GM21786 (cell line): Measurements from ENCODE around the gene HENMT1.

Experiments used
- ATAC-seq: cut with Tn5 transposase; IDR thresholded peaks from one replicate; pipeline ENCODE4 v1.9.1; 2021; ENCODE audit not compliant: unreplicated experiment

Gene HENMT1

DNA sequence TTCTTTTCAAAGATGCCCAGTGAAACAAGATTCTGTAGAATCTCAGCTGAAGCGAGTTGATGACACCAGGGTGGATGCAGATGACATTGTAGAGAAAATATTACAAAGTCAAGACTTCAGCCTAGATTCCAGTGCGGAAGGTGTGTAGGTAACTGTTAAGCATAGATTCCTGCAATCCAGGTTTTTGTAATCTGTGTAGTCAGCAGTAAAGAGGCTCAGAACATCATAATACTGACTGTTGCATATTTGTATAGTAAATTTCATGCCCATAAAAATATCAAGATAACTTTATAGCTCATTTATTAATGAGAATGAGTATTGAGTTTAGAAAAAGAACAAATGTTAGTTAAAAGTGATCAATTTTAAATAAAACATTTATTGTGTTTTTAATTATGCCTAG, 32.2 kb downstream of the HENMT1 start:
- no peak for ATAC-seq

DNA sequence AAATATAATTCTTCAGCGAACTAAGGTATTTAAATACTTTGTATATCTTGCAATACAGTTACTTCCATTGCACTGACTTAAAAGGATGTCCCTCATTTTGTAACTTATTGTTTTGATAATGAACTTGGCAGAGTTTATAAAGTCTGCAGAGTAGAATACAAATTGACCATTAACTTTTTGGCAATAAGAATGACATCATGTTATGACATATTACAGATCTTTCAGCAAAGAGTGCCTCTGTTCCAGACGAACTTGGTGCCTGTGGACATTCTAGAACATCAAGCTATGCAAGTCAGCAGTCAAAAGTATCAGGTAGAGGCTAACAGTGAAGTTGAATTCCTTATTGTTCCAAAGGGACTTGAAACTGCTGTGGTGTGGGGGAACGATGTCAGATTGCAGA, 32.9 kb downstream of the HENMT1 start:
- no peak for ATAC-seq

DNA sequence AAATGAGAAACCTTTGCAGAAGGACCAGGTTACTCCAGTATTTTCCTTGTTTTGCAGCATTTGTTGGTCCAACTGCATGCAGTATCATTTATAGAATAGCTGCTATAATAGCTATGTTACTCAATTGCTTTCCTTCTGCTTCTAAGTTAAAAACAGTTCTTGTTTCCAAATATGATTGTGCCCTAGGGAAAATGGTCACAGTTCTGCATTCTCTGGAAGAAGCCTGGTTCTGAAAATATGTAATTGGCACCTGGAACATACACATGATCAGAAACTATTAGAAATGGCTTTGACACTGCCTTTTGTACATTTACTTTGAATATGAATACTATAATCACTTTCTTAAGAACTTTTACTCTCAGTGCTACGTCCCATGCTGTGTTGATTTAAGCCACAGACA, 33.6 kb downstream of the HENMT1 start:
- ATAC-seq = no peak

DNA sequence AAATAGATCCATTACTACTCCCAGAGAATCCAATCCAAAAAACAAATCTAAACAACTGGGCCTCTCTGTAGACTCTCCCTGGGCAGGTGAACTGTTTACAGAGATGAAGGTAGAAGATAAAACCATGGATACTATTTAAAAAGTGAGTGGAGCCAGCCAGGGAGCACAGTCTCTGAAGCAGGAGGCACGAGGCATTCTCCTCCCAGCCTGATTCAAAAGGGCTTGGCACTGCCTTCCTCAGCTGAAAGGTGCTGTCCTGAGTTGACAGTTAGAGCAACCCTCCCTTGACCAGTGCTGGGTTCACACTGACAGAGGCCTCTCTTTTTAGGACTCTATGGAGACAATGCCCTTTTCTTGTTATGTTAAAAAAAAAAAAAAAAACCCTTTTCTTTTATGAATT, 36.8 kb downstream of the HENMT1 start:
- ATAC-seq = no peak

DNA sequence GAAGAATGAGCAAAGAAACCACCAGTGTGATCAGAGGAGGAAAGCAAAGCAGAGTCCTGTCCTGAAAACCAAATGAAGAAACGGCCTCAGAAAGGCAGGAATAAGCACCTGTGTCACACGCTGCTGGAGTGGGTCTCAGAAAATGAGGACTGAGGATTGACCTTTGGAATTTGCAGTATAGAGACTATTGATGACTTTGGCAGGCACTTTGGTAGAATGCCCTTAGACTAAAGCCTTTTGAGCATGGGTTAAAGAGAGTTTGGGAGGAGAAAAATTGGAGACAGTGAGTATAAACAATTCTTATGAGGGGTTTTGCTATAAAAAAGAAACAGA, 43.2 kb downstream of the HENMT1 start:
- no peak for ATAC-seq

DNA sequence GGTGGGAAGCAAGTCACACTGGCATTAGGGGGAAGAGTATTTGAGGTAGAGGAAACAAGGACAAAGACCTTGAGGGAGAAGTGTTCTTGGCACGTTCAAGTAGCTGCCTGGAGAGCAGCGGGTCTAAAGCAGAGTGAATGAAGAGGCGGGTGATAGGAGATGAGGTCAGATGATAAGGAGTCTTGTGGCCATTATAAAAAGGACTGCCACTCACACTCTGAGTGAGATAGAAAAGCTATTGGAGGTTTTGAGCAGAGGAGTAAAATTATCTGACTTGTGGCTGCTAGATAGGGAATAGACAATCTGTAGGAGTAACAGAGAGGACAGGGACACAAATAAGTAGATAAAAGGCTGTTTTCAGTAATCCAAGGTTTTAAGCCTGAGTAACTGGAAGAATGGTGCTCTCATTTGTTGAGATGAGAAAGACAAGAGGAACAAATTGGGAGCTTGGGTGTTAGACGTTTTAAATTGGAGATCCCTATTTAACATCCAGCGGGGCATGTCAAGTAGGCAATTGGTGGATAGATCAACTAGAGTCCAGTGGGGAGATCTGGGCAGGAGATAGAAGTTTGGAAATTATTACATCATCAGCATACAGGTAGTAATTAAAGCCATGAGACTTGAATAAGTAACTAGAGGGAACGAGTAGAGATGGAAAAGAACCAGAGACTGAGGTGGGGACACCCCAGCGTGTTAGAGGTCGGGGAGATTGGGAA, 43.7 kb downstream of the HENMT1 start:
- ATAC-seq = no peak

DNA sequence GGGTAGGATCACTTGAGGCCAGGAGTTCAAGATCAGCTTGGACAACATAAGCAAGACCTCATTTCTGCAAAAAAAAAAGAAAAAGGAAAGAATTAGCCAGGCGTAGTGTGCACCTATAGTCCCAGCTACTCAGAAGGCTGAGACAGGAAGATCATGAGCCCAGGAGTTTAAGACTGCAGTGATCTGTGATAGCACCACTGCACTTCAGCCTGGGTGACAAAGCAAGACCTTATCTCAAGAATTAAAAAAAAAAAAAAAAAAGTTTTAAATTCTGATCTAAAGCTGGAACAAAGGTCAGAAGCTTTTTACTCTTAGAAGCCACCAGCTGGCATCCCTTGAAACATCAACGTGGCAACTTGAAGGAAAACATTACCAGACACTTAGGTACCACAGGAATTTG, 45.3 kb downstream of the HENMT1 start:
- no peak for ATAC-seq

DNA sequence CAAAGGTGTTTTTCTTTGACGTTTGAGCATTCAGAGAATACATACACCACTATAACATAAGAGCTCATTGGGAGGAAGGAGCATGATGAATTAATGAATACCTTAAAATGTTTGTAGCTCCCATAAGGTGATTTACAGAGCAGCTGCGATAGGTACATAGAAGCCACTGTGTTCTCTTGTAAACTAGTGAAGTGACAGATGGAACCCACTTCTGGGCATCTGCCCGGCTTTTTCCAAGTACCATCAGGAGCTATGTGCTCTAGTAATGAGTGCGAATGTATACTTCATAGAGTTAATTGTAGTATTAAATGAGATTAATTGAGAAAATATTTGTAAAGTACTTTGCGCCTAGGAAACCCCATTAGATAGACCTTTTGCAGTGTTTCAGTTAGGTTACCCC, 48.4 kb downstream of the HENMT1 start:
- no peak for ATAC-seq

DNA sequence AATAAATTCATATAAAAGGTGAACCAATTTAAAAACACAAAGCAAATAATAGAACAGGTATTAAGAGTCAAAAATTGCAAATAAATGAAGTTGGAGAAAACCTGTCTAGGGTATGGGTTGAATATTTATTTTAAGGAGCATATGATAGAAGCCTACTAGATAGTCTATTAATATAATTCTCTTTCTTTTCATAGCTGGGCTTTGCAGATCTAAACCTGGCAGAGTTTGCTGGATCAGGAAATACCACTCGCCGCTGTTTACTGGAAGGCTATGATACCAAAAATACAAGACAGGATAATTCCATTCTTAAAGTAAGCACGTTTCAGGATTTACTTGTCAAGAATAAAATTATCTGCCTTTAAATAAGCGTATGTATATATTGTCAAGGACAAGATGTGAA, 48.9 kb downstream of the HENMT1 start:
- no peak for ATAC-seq

DNA sequence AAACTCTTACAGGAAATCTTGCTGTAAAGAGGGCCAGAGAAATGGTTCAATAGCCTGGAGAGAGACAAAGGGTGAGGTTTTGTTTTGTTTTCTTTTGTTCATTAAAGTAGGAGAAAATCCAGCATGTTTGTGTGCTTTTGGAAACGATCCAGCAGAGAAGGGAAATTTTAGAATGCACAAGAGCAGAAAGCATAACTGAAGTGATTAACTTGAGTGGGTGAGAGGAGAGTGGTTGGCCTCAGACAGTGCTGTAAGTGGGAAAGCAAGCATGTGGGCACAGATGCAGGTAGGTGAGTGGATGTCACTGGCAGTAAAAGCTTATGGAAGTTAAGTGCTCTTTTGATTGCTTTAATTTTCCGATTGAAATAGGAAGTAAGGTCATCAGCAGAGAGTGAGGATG, 50.8 kb downstream of the HENMT1 start:
- no peak for ATAC-seq

DNA sequence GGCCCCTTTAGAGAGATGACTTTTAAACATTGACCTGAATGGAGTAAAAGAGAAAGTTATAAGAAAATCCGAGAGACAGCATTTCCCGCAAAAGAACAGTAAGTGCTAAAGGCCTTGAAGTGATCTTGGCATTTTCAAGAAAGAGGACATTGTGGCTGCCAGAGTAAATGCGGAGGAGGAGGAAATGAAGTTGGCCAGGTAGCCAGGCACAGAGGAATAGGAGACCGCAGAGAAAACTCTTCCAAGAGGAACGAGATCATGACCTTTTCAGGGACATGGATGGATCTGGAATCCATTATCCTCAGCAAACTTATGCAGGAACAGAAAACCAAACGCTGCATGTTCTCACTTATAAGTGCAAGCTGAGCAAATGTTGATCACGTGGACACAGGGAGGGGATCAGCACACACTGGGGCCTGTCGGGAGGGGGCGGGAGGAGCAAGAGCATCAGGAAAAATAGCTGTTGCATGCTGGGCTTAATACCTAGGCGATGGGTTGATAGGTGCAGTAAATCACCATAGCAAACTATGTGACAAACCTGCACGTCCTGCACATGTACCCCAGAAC, 51.3 kb downstream of the HENMT1 start:
- no peak for ATAC-seq

DNA sequence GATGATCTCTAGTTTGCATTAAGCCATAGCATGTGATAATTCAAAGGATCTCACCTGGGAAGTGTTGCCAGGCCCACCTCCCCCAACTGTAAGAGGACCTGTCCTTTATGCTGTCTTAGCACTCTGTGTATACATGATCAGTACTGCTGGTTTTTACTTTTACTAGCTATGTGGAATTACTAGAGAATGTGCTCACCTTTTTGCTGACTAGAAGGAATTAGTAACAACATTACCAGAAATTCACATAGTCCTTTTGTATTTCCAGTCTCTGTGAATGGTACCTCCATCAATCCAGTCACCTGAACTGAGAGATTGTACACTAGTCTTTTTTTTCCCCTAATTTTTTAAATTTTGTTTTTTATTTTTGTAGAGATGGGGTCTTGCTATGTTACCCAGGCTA, 54.4 kb downstream of the HENMT1 start:
- no peak for ATAC-seq

DNA sequence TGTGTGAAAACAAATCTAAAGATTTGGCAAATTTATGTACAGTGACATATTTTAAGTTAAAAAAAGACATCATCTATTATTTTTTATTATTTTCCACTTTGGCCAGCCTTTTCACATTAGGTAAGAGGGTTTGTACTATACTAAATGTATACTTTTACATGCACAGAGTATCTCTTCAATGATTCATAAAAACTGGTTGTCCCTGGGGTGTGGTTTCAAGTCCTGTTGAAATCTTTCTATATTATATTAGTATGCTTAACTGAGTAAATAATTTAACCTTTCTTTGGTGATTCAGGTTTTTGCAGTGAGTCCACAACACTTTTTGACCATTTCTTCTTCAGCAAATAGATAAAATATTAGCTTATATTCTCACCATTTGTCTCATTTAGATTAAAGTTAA, 55.3 kb downstream of the HENMT1 start:
- no peak for ATAC-seq

DNA sequence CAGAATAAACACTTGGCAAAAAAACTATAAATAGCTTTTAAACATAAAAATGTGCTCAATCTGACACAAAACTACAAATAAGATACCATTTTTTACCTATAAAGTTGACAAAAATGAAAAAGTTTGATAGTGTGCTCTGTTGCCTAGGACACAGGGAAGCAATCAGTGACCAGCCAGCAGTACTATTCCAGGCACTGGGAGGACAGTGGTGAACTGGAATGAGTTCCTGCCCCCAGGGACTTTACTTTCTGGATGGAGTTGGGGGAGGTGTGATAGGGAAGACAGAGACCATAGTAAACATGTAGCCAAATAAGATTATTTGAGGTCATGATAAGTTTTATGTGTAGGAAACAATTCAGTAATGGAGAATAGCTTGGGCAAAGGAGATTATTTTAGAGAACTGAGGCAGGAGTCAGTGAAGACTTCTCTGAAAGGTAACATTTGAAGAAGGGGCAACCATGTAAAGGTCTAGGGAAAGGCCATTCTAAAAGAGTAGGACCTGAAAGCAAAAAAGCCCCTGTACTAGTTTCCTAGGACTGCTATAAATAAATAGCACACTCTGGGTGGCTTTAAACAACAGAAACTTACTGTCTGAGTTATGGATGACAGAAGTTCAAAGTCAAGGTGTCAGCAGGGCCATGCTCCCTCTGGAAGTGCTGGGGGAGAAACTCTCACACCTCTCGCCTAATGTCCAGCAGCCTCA, 59.0 kb downstream of the HENMT1 start:
- ATAC-seq = no peak

DNA sequence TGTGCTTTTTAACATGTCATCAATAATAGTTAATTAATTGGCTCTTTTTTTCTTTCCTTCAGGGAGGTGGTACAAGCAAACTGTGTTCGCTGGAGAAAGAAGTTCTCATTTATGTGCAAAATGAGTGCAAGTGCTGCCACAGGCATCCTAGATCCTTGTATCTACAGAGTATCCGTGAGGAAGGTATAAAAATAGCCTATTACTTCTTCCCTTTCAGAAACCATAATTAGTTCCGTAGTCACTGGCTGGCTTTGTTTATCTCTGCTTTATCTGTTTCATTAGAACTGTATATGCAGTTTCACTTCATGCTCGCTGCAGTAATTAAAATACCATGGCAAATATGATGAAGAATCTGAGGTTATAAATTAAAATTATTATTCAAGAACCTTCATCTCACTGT, 60.4 kb downstream of the HENMT1 start:
- no peak for ATAC-seq

DNA sequence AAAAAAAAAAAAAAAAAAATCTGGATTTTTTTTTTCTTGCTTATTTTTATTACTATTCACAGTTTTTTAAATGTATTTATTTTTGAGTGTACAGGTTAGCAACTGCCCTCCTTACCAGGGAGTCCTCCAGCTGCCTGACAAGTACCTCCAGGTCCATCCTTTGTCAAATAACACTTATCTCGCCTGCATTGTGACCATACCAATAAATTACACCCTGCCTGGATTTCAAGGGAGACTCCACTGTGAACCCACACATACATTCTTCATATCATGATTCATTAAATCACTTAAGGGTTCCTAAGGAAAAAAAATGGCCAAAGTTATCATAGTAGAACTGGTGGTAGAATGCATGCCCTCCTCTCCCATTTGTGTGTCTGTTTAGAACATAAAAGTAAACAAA, 62.6 kb downstream of the HENMT1 start:
- ATAC-seq = no peak
